Measurements from ENCODE around the gene ZMAT1. TPM values are rescaled to one million over a fixed set of nuclear protein-coding genes. Genes with fewer than 3 reads are reported as not detected.

ZMAT1 gene
- total RNA-seq, 4 donors from 2014 or later = 3.6 to 15.7 (median 10.7) TPM

- intact Hi-C loops (cut with DNase I; ENCODE audit: low total_unique reads) = no loop called here
- no peaks in the 10 kb centered on the region for H3K27me3 ChIP-seq
- no peak overlapping the region for H3K4me3 ChIP-seq
- no peaks in the 10 kb centered on the region for H3K4me1 ChIP-seq
- no peak for DNase-seq
- no peak for TF ChIP-seq CTCF (IDR thresholded peaks at IDR 0.05)
- TF ChIP-seq POLR2A (IDR thresholded peaks at IDR 0.05) = no peak
- no peak overlapping the region for H3K27ac ChIP-seq
- H3K9me3 ChIP-seq = no peaks in the 10 kb centered on the region
- H3K36me3 ChIP-seq = no peaks in the 10 kb centered on the region
These were observed 25.3 kb upstream of the ZMAT1 start for GRCh38 chrX:101957174-101957573.

GRCh38 chrX:101956556-101956955, 24.7 kb upstream of the ZMAT1 start:
- no peaks in the 10 kb centered on the region for H3K27me3 ChIP-seq
- H3K4me1 ChIP-seq = no peaks in the 10 kb centered on the region
- H3K9me3 ChIP-seq = no peaks in the 10 kb centered on the region
- DNase-seq = no peak
- H3K36me3 ChIP-seq = no peaks in the 10 kb centered on the region
- TF ChIP-seq POLR2A (IDR thresholded peaks at IDR 0.05) (no peak), CTCF (IDR thresholded peaks at IDR 0.05) (no peak)
- intact Hi-C loops (cut with DNase I; ENCODE audit: low total_unique reads) = no loop called here
- no peak overlapping the region for H3K4me3 ChIP-seq
- H3K27ac ChIP-seq = no peak overlapping the region

- H3K36me3 ChIP-seq = no peaks in the 10 kb centered on the region
- no peaks in the 10 kb centered on the region for H3K27me3 ChIP-seq
- H3K4me1 ChIP-seq = no peaks in the 10 kb centered on the region
- H3K27ac ChIP-seq = no peak overlapping the region
- H3K4me3 ChIP-seq = no peak overlapping the region
- no peak for DNase-seq
- no peaks in the 10 kb centered on the region for H3K9me3 ChIP-seq
- intact Hi-C loops (cut with DNase I; ENCODE audit: low total_unique reads) = no loop called here
- TF ChIP-seq POLR2A (IDR thresholded peaks at IDR 0.05) (no peak), CTCF (IDR thresholded peaks at IDR 0.05) (no peak)
These were observed 18.8 kb upstream of the ZMAT1 start for GRCh38 chrX:101950581-101950980.

- intact Hi-C loops (cut with DNase I; ENCODE audit: low total_unique reads) = no loop called here
- Histone ChIP-seq H3K36me3 (no peaks in the 10 kb centered on the region), H3K4me1 (no peaks in the 10 kb centered on the region), H3K4me3 (no peak overlapping the region), H3K9me3 (no peaks in the 10 kb centered on the region), H3K27me3 (peaks cover 0 to 8% of the 10 kb centered on the region in 2 donors), H3K27ac (peak overlapping the region; percentile 94 to 95)
- TF ChIP-seq CTCF (IDR thresholded peaks at IDR 0.05) = no peak
- DNase-seq = no peak
These were observed 383 bp upstream of the ZMAT1 start for GRCh38 chrX:101932249-101932570.

GRCh38 chrX:101931136-101931487, 715 bp downstream of the ZMAT1 start:
- intact Hi-C loops (cut with DNase I; ENCODE audit: low total_unique reads) = no loop called here
- Histone ChIP-seq H3K4me3 (peak overlapping the region; percentile 43 to 66), H3K4me1 (no peaks in the 10 kb centered on the region), H3K36me3 (no peaks in the 10 kb centered on the region), H3K27me3 (peaks cover 0 to 3% of the 10 kb centered on the region in 2 donors), H3K9me3 (no peaks in the 10 kb centered on the region), H3K27ac (peak overlapping the region; percentile 94 to 95)
- DNase-seq = no peak
- no peak for TF ChIP-seq POLR2A (IDR thresholded peaks at IDR 0.05)
- TF ChIP-seq CTCF (IDR thresholded peaks at IDR 0.05) = no peak
